Pancreas (tissue), 10 donors: ENCODE data around the gene OGDHL. TPM values are rescaled to one million over a fixed set of nuclear protein-coding genes. Genes with fewer than 3 reads are reported as not detected.
"Not testable (repeated sequence)": the region's sequence is repeated elsewhere in the genome, so short reads cannot be mapped to it uniquely, and the experiment has no call there.

Source experiments
- ATAC-seq, 4 donors: fragments of 200-7000 bp; cut with Tn5 transposase; one replicate each; pipeline versions ENCODE4 v1.8.0 to v1.9.1; 2020; ENCODE audit warnings: mild to moderate bottlenecking in 4 of 4, moderate library complexity in 4 of 4
- DNase-seq, 6 donors: peaks; one replicate each; pipeline ENCODE4 v3.0.0-alpha.2; 2020
- FAIRE-seq: peaks from 2 replicates; lab custom pipeline; 2012; peaks lifted over from hg19 to GRCh38; lab: Jason Lieb, UNC
- H3K27ac ChIP-seq, 4 donors: fragments of 200-600 bp; sonication (generic); 1 replicate in 3 of 4; 2 replicates in 1 of 4; pipeline versions ENCODE4 v1.5.0 to v1.8.0; 2020
- H3K27me3 ChIP-seq, 4 donors: fragments of 200-600 bp; one replicate each; pipeline ENCODE4 v1.8.0; 2021
- H3K36me3 ChIP-seq, 3 donors: fragments of 200-600 bp; sonication (generic) in 1 of 3; one replicate each; pipeline versions ENCODE4 v1.5.0 to v1.8.0; 2020 to 2021
- H3K4me1 ChIP-seq, 3 donors: fragments of 200-600 bp; one replicate each; pipeline ENCODE4 v1.8.0; 2021
- H3K4me3 ChIP-seq, 4 donors: fragments of 200-600 bp; sonication (generic) in 2 of 4; one replicate each; pipeline versions ENCODE4 v1.5.0 to v1.8.0; 2020 to 2021
- H3K9me3 ChIP-seq, 4 donors: fragments of 200-600 bp; one replicate each; pipeline ENCODE4 v1.8.0; 2021
- CTCF ChIP-seq, 4 donors: fragments of 200-600 bp; sonication (generic) in 3 of 4; IDR thresholded peaks; one replicate each; pipeline versions ENCODE4 v1.5.0 to v1.8.0; 2021; ENCODE audit warnings: antibody characterized with exemption in 4 of 4
- WGBS, 2 donors: extraction: QIAGEN DNeasy Blood & Tissue Kit; methylation state at CpG; one replicate each; pipeline ENCODE4 v1.1.7; 2013; 5-methylcytosine and 5-hydroxymethylcytosine counted together
- intact Hi-C, 3 donors: fragments of 100-400 bp; cut with DNase I; formaldehyde crosslinking; loops; one replicate each; pipeline versions ENCODE4 v1.11.1 to v1.14.2; 2022
- polyA plus RNA-seq, 2 donors: library from polyadenylated mRNA; stranded (reverse); fragments of 200-250 nt; gene quantifications; one replicate each; pipeline ENCODE4 v1.2.3, GENCODE V29; 2013
- total RNA-seq, 6 donors: library from RNA; stranded (reverse); fragmentation: NEBNext Ultra II Directional in 4 of 6; extraction: Animal tissue kit (Norgen Biotek cat#: 25700) in 4 of 6; gene quantifications; one replicate each; pipeline versions ENCODE4 v1.2.1 to v1.2.4, GENCODE V29; 2021 to 2023
- donor health status: healthy with polysubstance abuse.
- donor health status: DM: no; HTN: no; CAD: no; lungs with moderate emphysema.
- donor health status: DM: no; HTN: no; CAD: no.
- donor health status: control.
- donor health status: control.
- donor health status: Bipolar disorder and iron deficiency.
- donor health status: DM: yes; HTN: yes; CAD: no.
- donor health status: DM: no; HTN: no; CAD: no.
- donor health status: DM: no; HTN: no; CAD: no.
- donor health status: DM: yes; HTN: yes; CAD: no.

Gene OGDHL
- total and polyA plus RNA-seq, 8 donors = 1.7 to 25.9 (median 4.3) TPM

- DNase-seq (no peak), ATAC-seq (no peak), FAIRE-seq (no peak)
- H3K9me3 ChIP-seq = no peaks in the 10 kb centered on the region
- H3K27me3 ChIP-seq = no peaks in the 10 kb centered on the region
- no peaks in the 10 kb centered on the region for H3K36me3 ChIP-seq
- WGBS, 2 donors = 40 to 46% methylated on average over 5 of the region's 5 CpGs
- intact Hi-C loops = no loop called here
- TF ChIP-seq CTCF (IDR thresholded peaks at IDR 0.05) = no peak
- H3K27ac ChIP-seq = no peak overlapping the region
- no peak overlapping the region for H3K4me3 ChIP-seq
- no peaks in the 10 kb centered on the region for H3K4me1 ChIP-seq
Measured at GRCh38 chr10:49783645-49784044, 21.5 kb upstream of the OGDHL start.

GRCh38 chr10:49781247-49781646, 19.1 kb upstream of the OGDHL start:
- no peaks in the 10 kb centered on the region for H3K27me3 ChIP-seq
- no peak overlapping the region for H3K27ac ChIP-seq
- H3K4me1 ChIP-seq = no peaks in the 10 kb centered on the region
- no peak for ATAC-seq
- FAIRE-seq = no peak
- intact Hi-C loops = no loop called here
- DNase-seq = no peak
- H3K36me3 ChIP-seq = no peaks in the 10 kb centered on the region
- no peak for TF ChIP-seq CTCF (IDR thresholded peaks at IDR 0.05)
- H3K4me3 ChIP-seq = no peak overlapping the region
- no peaks in the 10 kb centered on the region for H3K9me3 ChIP-seq

- no peak for ATAC-seq
- no peak overlapping the region for H3K27ac ChIP-seq
- no peak for FAIRE-seq
- DNase-seq = no peak
- H3K27me3 ChIP-seq = no peaks in the 10 kb centered on the region
- no peaks in the 10 kb centered on the region for H3K36me3 ChIP-seq
- no peak for TF ChIP-seq CTCF (IDR thresholded peaks at IDR 0.05)
- H3K4me1 ChIP-seq = no peaks in the 10 kb centered on the region
- H3K9me3 ChIP-seq = no peaks in the 10 kb centered on the region
- WGBS, 2 donors = 57 to 74% methylated on average over 3 of the region's 3 CpGs
- no peak overlapping the region for H3K4me3 ChIP-seq
- intact Hi-C loops = no loop called here
Measured at GRCh38 chr10:49778197-49778596, 16.1 kb upstream of the OGDHL start.

- DNase-seq = no peak
- no peaks in the 10 kb centered on the region for H3K4me1 ChIP-seq
- H3K4me3 ChIP-seq = no peak overlapping the region
- intact Hi-C loops = no loop called here
- ATAC-seq = no peak
- 58 to 75% methylated on average over 4 of the region's 4 CpGs for WGBS, 2 donors
- FAIRE-seq = no peak
- no peaks in the 10 kb centered on the region for H3K9me3 ChIP-seq
- H3K36me3 ChIP-seq = no peaks in the 10 kb centered on the region
- H3K27me3 ChIP-seq = no peaks in the 10 kb centered on the region
- no peak overlapping the region for H3K27ac ChIP-seq
- no peak for TF ChIP-seq CTCF (IDR thresholded peaks at IDR 0.05)
Measured at GRCh38 chr10:49776851-49777250, 14.7 kb upstream of the OGDHL start.

- TF ChIP-seq CTCF (IDR thresholded peaks at IDR 0.05) = no peak
- no peak overlapping the region for H3K4me3 ChIP-seq
- WGBS, 2 donors = 45 to 57% methylated on average over 2 of the region's 2 CpGs
- intact Hi-C loops = no loop called here
- DNase-seq = no peak
- H3K36me3 ChIP-seq = no peaks in the 10 kb centered on the region
- no peak overlapping the region for H3K27ac ChIP-seq
- no peaks in the 10 kb centered on the region for H3K27me3 ChIP-seq
- no peaks in the 10 kb centered on the region for H3K4me1 ChIP-seq
- no peaks in the 10 kb centered on the region for H3K9me3 ChIP-seq
- no peak for ATAC-seq
- FAIRE-seq = no peak
Measured at GRCh38 chr10:49775014-49775413, 12.9 kb upstream of the OGDHL start.

GRCh38 chr10:49772944-49773343, 10.8 kb upstream of the OGDHL start:
- WGBS, 2 donors = 28 to 35% methylated on average over 5 of the region's 5 CpGs
- intact Hi-C loops, H3K4me3 ChIP-seq, H3K4me1 ChIP-seq, H3K9me3 ChIP-seq, DNase-seq, H3K36me3 ChIP-seq, H3K27ac ChIP-seq, ATAC-seq, H3K27me3 ChIP-seq, FAIRE-seq: not testable (repeated sequence)

GRCh38 chr10:49771046-49771445, 8.9 kb upstream of the OGDHL start:
- H3K36me3 ChIP-seq, intact Hi-C loops, H3K4me1 ChIP-seq, H3K4me3 ChIP-seq, ATAC-seq, H3K9me3 ChIP-seq, DNase-seq, FAIRE-seq, H3K27ac ChIP-seq: not testable (repeated sequence)
- H3K27me3 ChIP-seq = peaks cover 3 to 15% (median 8%) of the 10 kb centered on the region in 4 donors
- 41 to 48% methylated on average over 11 of the region's 11 CpGs for WGBS, 2 donors
